CD14-positive monocyte (primary cell): Measurements from ENCODE around the gene GUCA1A. TPM values are rescaled to one million over a fixed set of nuclear protein-coding genes. Genes with fewer than 3 reads are reported as not detected.

Experiments used
- DNase-seq, 3 donors: peaks; one replicate each; pipeline ENCODE4 v3.0.0-alpha.2; 2011 to 2022
- H2AFZ ChIP-seq: 2 replicates; pipeline ENCODE4 v1.6.0; 2012; ENCODE audit warnings: mild to moderate bottlenecking, low read depth, low read length, inconsistent platforms; ENCODE audit not compliant: insufficient read depth, poor library complexity, severe bottlenecking
- H3K27ac ChIP-seq, 2 donors: 1 replicate in 1 of 2; 2 replicates in 1 of 2; pipeline ENCODE4 v1.5.1; 2012 to 2013; ENCODE audit warnings: low read length in 2 of 2, control low read depth in 1 of 2, inconsistent platforms in 1 of 2, low read depth in 1 of 2, mild to moderate bottlenecking in 1 of 2
- H3K27me3 ChIP-seq, 2 donors: one replicate each; pipeline versions ENCODE4 v1.6.0 to v1.6.1; 2011 to 2013; ENCODE audit warnings: low read length in 2 of 2; ENCODE audit not compliant: control insufficient read depth in 2 of 2, insufficient read depth in 2 of 2
- H3K36me3 ChIP-seq, 2 donors: replicated peaks in 1 of 2; 1 replicate in 1 of 2; 2 replicates in 1 of 2; pipeline versions ENCODE4 v1.5.1 to v1.6.1; 2012 to 2013; ENCODE audit warnings: low read length in 2 of 2, control low read depth in 1 of 2, inconsistent platforms in 1 of 2, mild to moderate bottlenecking in 1 of 2; ENCODE audit not compliant: insufficient read depth in 2 of 2, control insufficient read depth in 1 of 2
- H3K4me1 ChIP-seq, 2 donors: 1 replicate in 1 of 2; 2 replicates in 1 of 2; pipeline versions ENCODE4 v1.5.1 to v1.6.1; 2012 to 2013; ENCODE audit warnings: low read length in 2 of 2, control low read depth in 1 of 2, inconsistent platforms in 1 of 2, mild to moderate bottlenecking in 1 of 2, moderate library complexity in 1 of 2; ENCODE audit not compliant: insufficient read depth in 2 of 2, control insufficient read depth in 1 of 2
- H3K4me2 ChIP-seq: replicated peaks from 2 replicates; pipeline ENCODE3; 2012; ENCODE audit warnings: low read length, moderate library complexity, mild to moderate bottlenecking; ENCODE audit not compliant: poor library complexity, severe bottlenecking; ENCODE audit errors: extremely low read depth
- H3K4me3 ChIP-seq, 3 experiments: fragments of 200-600 bp in 1 of 3; sonication (generic) in 1 of 3; replicated peaks in 1 of 3; 1 replicate in 2 of 3; 2 replicates in 1 of 3; pipeline ENCODE4 v1.5.1; 2011 to 2013; ENCODE audit warnings: low read length in 3 of 3, mild to moderate bottlenecking in 3 of 3, control low read depth in 2 of 3, low read depth in 2 of 3, inconsistent platforms in 1 of 3, moderate library complexity in 1 of 3
- H3K79me2 ChIP-seq: 2 replicates; pipeline ENCODE4 v1.6.0; 2012; ENCODE audit warnings: mild to moderate bottlenecking, control low read depth, inconsistent platforms, low read length, moderate library complexity; ENCODE audit not compliant: insufficient read depth
- H3K9ac ChIP-seq: 2 replicates; pipeline ENCODE4 v1.6.0; 2017; ENCODE audit warnings: low read length, mild to moderate bottlenecking; ENCODE audit not compliant: insufficient read depth, poor library complexity, severe bottlenecking
- H3K9me3 ChIP-seq, 2 donors: replicated peaks in 1 of 2; 1 replicate in 1 of 2; 2 replicates in 1 of 2; pipeline versions ENCODE4 v1.5.1 to v1.6.1; 2012 to 2013; ENCODE audit warnings: low read length in 2 of 2, control low read depth in 1 of 2; ENCODE audit not compliant: control insufficient read depth in 1 of 2, insufficient read depth in 1 of 2
- H4K20me1 ChIP-seq: 2 replicates; pipeline ENCODE4 v1.6.0; 2012; ENCODE audit warnings: mild to moderate bottlenecking, low read length, control low read depth, moderate library complexity; ENCODE audit not compliant: insufficient read depth
- H3K27ac Mint-ChIP-seq, 7 donors: one replicate each; pipeline ENCODE4 v1.8.0; 2020; ENCODE audit warnings: mild to moderate bottlenecking in 7 of 7, mixed read lengths in 7 of 7, moderate library complexity in 6 of 7, inconsistent platforms in 2 of 7
- H3K27me3 Mint-ChIP-seq, 3 donors: one replicate each; pipeline ENCODE4 v1.8.0; 2021 to 2022; ENCODE audit warnings: low read depth in 3 of 3, mild to moderate bottlenecking in 3 of 3, mixed read lengths in 3 of 3, moderate library complexity in 3 of 3, inconsistent platforms in 1 of 3
- H3K36me3 Mint-ChIP-seq, 2 donors: one replicate each; pipeline ENCODE4 v1.8.0; 2020; ENCODE audit warnings: mixed read lengths in 2 of 2, inconsistent platforms in 1 of 2, mild to moderate bottlenecking in 1 of 2
- H3K4me1 Mint-ChIP-seq: one replicate; pipeline ENCODE4 v1.8.0; 2020; ENCODE audit warnings: mild to moderate bottlenecking, mixed read lengths
- H3K4me3 Mint-ChIP-seq, 2 donors: one replicate each; pipeline ENCODE4 v1.8.0; 2020; ENCODE audit warnings: mild to moderate bottlenecking in 2 of 2, mixed read lengths in 2 of 2, moderate library complexity in 1 of 2
- H3K9me3 Mint-ChIP-seq, 7 donors: one replicate each; pipeline ENCODE4 v1.8.0; 2020 to 2022; ENCODE audit warnings: mixed read lengths in 7 of 7, mild to moderate bottlenecking in 6 of 7, moderate library complexity in 6 of 7, inconsistent platforms in 2 of 7
- CTCF ChIP-seq: fragments of 200-600 bp; IDR thresholded peaks from one replicate; pipeline ENCODE4 v1.8.0; 2022; ENCODE audit warnings: antibody characterized with exemption, mild to moderate bottlenecking
- WGBS: methylation state at CpG from one replicate; pipeline ENCODE4 v1.1.5; 2013; ENCODE audit warnings: missing lambda C conversion rate; ENCODE audit not compliant: insufficient coverage; 5-methylcytosine and 5-hydroxymethylcytosine counted together
- intact Hi-C, 2 donors: fragments of 100-400 bp; cut with micrococcal nuclease; formaldehyde crosslinking; loops; one replicate each; pipeline versions ENCODE4 v1.15.0 to v1.15.1; 2023
- polyA plus RNA-seq, 3 donors: library from polyadenylated mRNA; depleted of rRNA in 1 of 3; unstranded in 2 of 3; stranded (reverse) in 1 of 3; fragments of 300-500 nt in 2 of 3; fragments of >200 nt in 1 of 3; fragmentation: Illumina TruSeq in 2 of 3; gene quantifications; 1 replicate in 2 of 3; 2 replicates in 1 of 3; pipeline ENCODE4 v1.2.3, GENCODE V29; 2012 to 2021

The GUCA1A gene
- polyA plus RNA-seq, 3 donors = not detected

GRCh38 chr6:42158011-42158410, 15.2 kb upstream of the GUCA1A start:
- Histone ChIP-seq H3K27ac (no peak overlapping the region), H3K9ac (no peak overlapping the region), H3K4me2 (no peak overlapping the region), H3K4me1 (no peaks in the 10 kb centered on the region), H3K36me3 (no peaks in the 10 kb centered on the region), H4K20me1 (no peaks in the 10 kb centered on the region), H2AFZ (no peak overlapping the region), H3K27me3 (no peaks in the 10 kb centered on the region), H3K79me2 (no peaks in the 10 kb centered on the region), H3K4me3 (no peak overlapping the region), H3K9me3 (no peaks in the 10 kb centered on the region)
- Mint-ChIP-seq H3K36me3 (no peaks in the 10 kb centered on the region), H3K4me1 (peaks cover 5% of the 10 kb centered on the region), H3K27ac (no peak overlapping the region), H3K9me3 (peaks cover 0 to 2% (median 0%) of the 10 kb centered on the region in 7 donors), H3K27me3 (peaks cover 2 to 9% (median 5%) of the 10 kb centered on the region in 3 donors), H3K4me3 (no peak overlapping the region)
- no peak for DNase-seq
- intact Hi-C loops = no loop called here
- WGBS = no CpG with 5 or more reads among the region's 2 CpGs
- no peak for TF ChIP-seq CTCF

GRCh38 chr6:42158631-42159030, 14.5 kb upstream of the GUCA1A start:
- Histone ChIP-seq H3K36me3 (no peaks in the 10 kb centered on the region), H3K27ac (no peak overlapping the region), H3K79me2 (no peaks in the 10 kb centered on the region), H3K4me1 (no peaks in the 10 kb centered on the region), H3K27me3 (no peaks in the 10 kb centered on the region), H3K4me2 (no peak overlapping the region), H4K20me1 (no peaks in the 10 kb centered on the region), H2AFZ (no peak overlapping the region), H3K9ac (no peak overlapping the region), H3K9me3 (no peaks in the 10 kb centered on the region), H3K4me3 (no peak overlapping the region)
- 100% methylated on average over 1 of the region's 2 CpGs for WGBS
- TF ChIP-seq CTCF = no peak
- Mint-ChIP-seq H3K4me1 (peaks cover 5% of the 10 kb centered on the region), H3K36me3 (no peaks in the 10 kb centered on the region), H3K9me3 (peaks cover 0 to 2% (median 0%) of the 10 kb centered on the region in 7 donors), H3K27me3 (peaks cover 2 to 9% (median 5%) of the 10 kb centered on the region in 3 donors), H3K4me3 (no peak overlapping the region), H3K27ac (no peak overlapping the region)
- no peak for DNase-seq
- intact Hi-C loops = no loop called here
